ENCODE measurements around the gene COX17.

DNA sequence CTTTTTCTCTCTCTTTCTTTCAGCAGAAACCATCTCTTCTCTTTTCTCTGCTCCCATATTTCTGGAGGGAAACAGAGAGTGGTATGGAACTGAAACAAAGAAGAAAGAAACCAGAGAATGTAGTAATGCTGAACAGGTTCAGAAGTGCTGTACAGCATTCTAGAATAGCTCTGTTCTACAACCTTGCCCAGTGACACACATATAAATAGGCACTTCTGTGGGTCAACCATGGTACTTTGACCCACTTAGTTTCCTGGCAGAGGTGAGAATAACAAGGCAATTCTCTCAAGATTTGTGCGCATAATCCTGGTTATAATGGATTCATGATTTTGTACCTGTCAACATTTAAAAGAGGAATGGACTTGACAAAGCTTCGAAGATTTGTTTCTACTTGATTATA is 37.9 kb upstream of the COX17 start:
- no peak for TF ChIP-seq POLR2AphosphoS5 (IDR thresholded peaks at IDR 0.05)
- TF ChIP-seq CTCF (IDR thresholded peaks at IDR 0.05), result no peak
- no peak for TF ChIP-seq POLR2A (IDR thresholded peaks at IDR 0.05)

Measured in gastroesophageal sphincter (tissue), 3 donors.